ENCODE data around the gene FICD. TPM values are rescaled to one million over a fixed set of nuclear protein-coding genes. Genes with fewer than 3 reads are reported as not detected.
"Not testable (repeated sequence)": the region's sequence is repeated elsewhere in the genome, so short reads cannot be mapped to it uniquely, and the experiment has no call there.

FICD gene
- total and polyA plus RNA-seq, 2 donors: 2.1 to 3.7 TPM

- H3K9me3 ChIP-seq (ENCODE audit: control insufficient read depth in 2 of 2, insufficient read depth in 1 of 2, low read length in 1 of 2): no peaks in the 10 kb centered on the region
- H3K27ac ChIP-seq (ENCODE audit: low read depth in 1 of 2, low read length in 1 of 2): no peak overlapping the region
- H3K4me3 ChIP-seq (ENCODE audit: low read length in 2 of 2): no peak overlapping the region
- H3K4me1 ChIP-seq (ENCODE audit: control insufficient read depth in 2 of 2, insufficient read depth in 2 of 2, low read length in 2 of 2): no peaks in the 10 kb centered on the region
- WGBS: 97% methylated on average over 9 of the region's 9 CpGs
- no peak for DNase-seq (ENCODE audit: low read depth in 6 of 9, low spot score in 9 of 9)
- H3K36me3 ChIP-seq (ENCODE audit: control insufficient read depth in 2 of 2, insufficient read depth in 2 of 2, low read length in 1 of 2): peaks cover 45 to 50% of the 10 kb centered on the region in 2 donors
- no peaks in the 10 kb centered on the region for H3K27me3 ChIP-seq (ENCODE audit: control insufficient read depth in 2 of 2, insufficient read depth in 1 of 2, low read length in 1 of 2)
These were observed 32.6 kb downstream of the FICD start for GRCh38 chr12:108547686-108548085.

DNA sequence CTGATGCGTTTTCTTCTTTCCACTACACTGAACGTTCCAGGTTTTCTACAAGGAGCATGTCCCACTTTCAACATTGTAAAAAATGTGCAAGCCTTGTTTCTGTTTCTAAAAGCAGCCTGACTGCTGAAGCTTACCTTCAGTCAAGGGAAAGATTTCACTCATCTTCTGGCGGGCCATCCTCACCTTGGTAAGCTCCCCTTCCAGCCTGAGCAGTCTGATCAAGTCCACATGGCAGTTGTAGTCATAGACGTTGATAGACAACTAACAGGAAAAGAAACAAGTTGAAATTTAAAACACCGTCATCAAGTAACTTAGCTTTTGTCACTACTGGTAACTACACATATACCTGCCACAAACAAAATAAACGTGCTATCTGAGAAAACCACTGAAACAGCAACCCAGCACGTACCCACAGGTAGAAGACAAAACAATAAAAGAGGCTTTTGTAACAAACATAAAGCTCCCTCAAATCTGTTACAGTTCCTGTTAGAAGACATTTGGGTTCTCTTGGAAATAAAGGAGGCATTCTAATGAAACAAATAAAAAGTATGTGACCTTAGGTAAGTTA lies 34.0 kb downstream of the FICD start:
- Histone ChIP-seq H3K27ac (ENCODE audit: low read depth in 1 of 2, low read length in 1 of 2) (no peak overlapping the region), H3K36me3 (ENCODE audit: control insufficient read depth in 2 of 2, insufficient read depth in 2 of 2, low read length in 1 of 2) (peaks cover 31 to 43% of the 10 kb centered on the region in 2 donors), H3K27me3 (ENCODE audit: control insufficient read depth in 2 of 2, insufficient read depth in 1 of 2, low read length in 1 of 2) (no peaks in the 10 kb centered on the region), H3K9me3 (ENCODE audit: control insufficient read depth in 2 of 2, insufficient read depth in 1 of 2, low read length in 1 of 2) (no peaks in the 10 kb centered on the region), H3K4me3 (ENCODE audit: low read length in 2 of 2) (no peak overlapping the region), H3K4me1 (ENCODE audit: control insufficient read depth in 2 of 2, insufficient read depth in 2 of 2, low read length in 2 of 2) (no peaks in the 10 kb centered on the region)
- 81% methylated on average over 7 of the region's 7 CpGs for WGBS
- no peak for DNase-seq (ENCODE audit: low read depth in 6 of 9, low spot score in 9 of 9)

- Histone ChIP-seq H3K27me3 (ENCODE audit: control insufficient read depth in 2 of 2, insufficient read depth in 1 of 2, low read length in 1 of 2) (no peaks in the 10 kb centered on the region), H3K27ac (ENCODE audit: low read depth in 1 of 2, low read length in 1 of 2) (no peak overlapping the region), H3K4me1 (ENCODE audit: control insufficient read depth in 2 of 2, insufficient read depth in 2 of 2, low read length in 2 of 2) (no peaks in the 10 kb centered on the region), H3K4me3 (ENCODE audit: low read length in 2 of 2) (no peak overlapping the region), H3K36me3 (ENCODE audit: control insufficient read depth in 2 of 2, insufficient read depth in 2 of 2, low read length in 1 of 2) (peaks cover 23 to 32% of the 10 kb centered on the region in 2 donors), H3K9me3 (ENCODE audit: control insufficient read depth in 2 of 2, insufficient read depth in 1 of 2, low read length in 1 of 2) (no peaks in the 10 kb centered on the region)
- WGBS: 62% methylated on average over 5 of the region's 5 CpGs
- no peak for DNase-seq (ENCODE audit: low read depth in 6 of 9, low spot score in 9 of 9)
These were observed 36.5 kb downstream of the FICD start for GRCh38 chr12:108551535-108551934.

GRCh38 chr12:108553799-108554198 lies 38.7 kb downstream of the FICD start:
- no peaks in the 10 kb centered on the region for H3K9me3 ChIP-seq (ENCODE audit: control insufficient read depth in 2 of 2, insufficient read depth in 1 of 2, low read length in 1 of 2)
- peaks cover 4 to 5% of the 10 kb centered on the region in 2 donors for H3K4me1 ChIP-seq (ENCODE audit: control insufficient read depth in 2 of 2, insufficient read depth in 2 of 2, low read length in 2 of 2)
- H3K4me3 ChIP-seq (ENCODE audit: low read length in 2 of 2): no peak overlapping the region
- WGBS: 99% methylated on average over 5 of the region's 5 CpGs
- H3K36me3 ChIP-seq (ENCODE audit: control insufficient read depth in 2 of 2, insufficient read depth in 2 of 2, low read length in 1 of 2): peaks cover 20 to 30% of the 10 kb centered on the region in 2 donors
- H3K27me3 ChIP-seq (ENCODE audit: control insufficient read depth in 2 of 2, insufficient read depth in 1 of 2, low read length in 1 of 2): no peaks in the 10 kb centered on the region
- DNase-seq (ENCODE audit: low read depth in 6 of 9, low spot score in 9 of 9): no peak
- no peak overlapping the region for H3K27ac ChIP-seq (ENCODE audit: low read depth in 1 of 2, low read length in 1 of 2)

DNA sequence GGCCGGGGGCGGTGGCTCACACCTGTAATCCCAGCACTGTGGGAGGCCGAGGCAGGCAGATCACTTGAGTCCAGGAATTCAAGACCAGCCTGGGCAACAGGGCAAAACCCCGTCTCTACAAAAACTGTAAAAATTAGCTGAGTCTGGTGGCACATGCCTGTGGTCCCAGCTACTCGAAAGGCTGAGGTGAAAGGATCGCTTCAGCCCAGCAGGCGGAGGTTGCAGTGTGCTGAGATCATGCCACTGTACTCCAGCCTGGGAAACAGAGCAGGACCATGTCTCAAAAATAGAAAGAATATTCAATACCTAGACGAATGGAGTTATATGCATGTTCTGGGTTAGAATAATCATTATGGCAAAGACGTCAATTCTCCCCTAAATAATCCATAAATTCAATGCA lies 40.3 kb downstream of the FICD start:
- not testable (repeated sequence) for H3K27me3 ChIP-seq (ENCODE audit: control insufficient read depth in 2 of 2, insufficient read depth in 1 of 2, low read length in 1 of 2); H3K4me3 ChIP-seq (ENCODE audit: low read length in 2 of 2); H3K27ac ChIP-seq (ENCODE audit: low read depth in 1 of 2, low read length in 1 of 2); H3K9me3 ChIP-seq (ENCODE audit: control insufficient read depth in 2 of 2, insufficient read depth in 1 of 2, low read length in 1 of 2); DNase-seq (ENCODE audit: low read depth in 6 of 9, low spot score in 9 of 9)
- Histone ChIP-seq H3K36me3 (ENCODE audit: control insufficient read depth in 2 of 2, insufficient read depth in 2 of 2, low read length in 1 of 2) (peaks cover 17 to 27% of the 10 kb centered on the region in 2 donors), H3K4me1 (ENCODE audit: control insufficient read depth in 2 of 2, insufficient read depth in 2 of 2, low read length in 2 of 2) (peaks cover 12 to 18% of the 10 kb centered on the region in 2 donors)
- 97% methylated on average over 9 of the region's 9 CpGs for WGBS

- H3K27ac ChIP-seq (ENCODE audit: low read depth in 1 of 2, low read length in 1 of 2): no peak overlapping the region
- no peak overlapping the region for H3K4me3 ChIP-seq (ENCODE audit: low read length in 2 of 2)
- no peak for DNase-seq (ENCODE audit: low read depth in 6 of 9, low spot score in 9 of 9)
- H3K4me1 ChIP-seq (ENCODE audit: control insufficient read depth in 2 of 2, insufficient read depth in 2 of 2, low read length in 2 of 2): peaks cover 18 to 30% of the 10 kb centered on the region in 2 donors
- 95% methylated on average over 14 of the region's 14 CpGs for WGBS
- no peaks in the 10 kb centered on the region for H3K27me3 ChIP-seq (ENCODE audit: control insufficient read depth in 2 of 2, insufficient read depth in 1 of 2, low read length in 1 of 2)
- no peaks in the 10 kb centered on the region for H3K9me3 ChIP-seq (ENCODE audit: control insufficient read depth in 2 of 2, insufficient read depth in 1 of 2, low read length in 1 of 2)
- H3K36me3 ChIP-seq (ENCODE audit: control insufficient read depth in 2 of 2, insufficient read depth in 2 of 2, low read length in 1 of 2): peaks cover 17 to 30% of the 10 kb centered on the region in 2 donors
These were observed 44.1 kb downstream of the FICD start for GRCh38 chr12:108559007-108559655.

- Histone ChIP-seq H3K4me1 (ENCODE audit: control insufficient read depth in 2 of 2, insufficient read depth in 2 of 2, low read length in 2 of 2) (peaks cover 18 to 34% of the 10 kb centered on the region in 2 donors), H3K27me3 (ENCODE audit: control insufficient read depth in 2 of 2, insufficient read depth in 1 of 2, low read length in 1 of 2) (no peaks in the 10 kb centered on the region), H3K27ac (ENCODE audit: low read depth in 1 of 2, low read length in 1 of 2) (no peak overlapping the region), H3K4me3 (ENCODE audit: low read length in 2 of 2) (peak overlapping the region; percentile 57 to 84), H3K9me3 (ENCODE audit: control insufficient read depth in 2 of 2, insufficient read depth in 1 of 2, low read length in 1 of 2) (no peaks in the 10 kb centered on the region), H3K36me3 (ENCODE audit: control insufficient read depth in 2 of 2, insufficient read depth in 2 of 2, low read length in 1 of 2) (peaks cover 23 to 35% of the 10 kb centered on the region in 2 donors)
- WGBS: 74% methylated on average over 3 of the region's 3 CpGs
- DNase-seq (ENCODE audit: low read depth in 6 of 9, low spot score in 9 of 9): no peak
These were observed 44.7 kb downstream of the FICD start for GRCh38 chr12:108559748-108560147.

DNA sequence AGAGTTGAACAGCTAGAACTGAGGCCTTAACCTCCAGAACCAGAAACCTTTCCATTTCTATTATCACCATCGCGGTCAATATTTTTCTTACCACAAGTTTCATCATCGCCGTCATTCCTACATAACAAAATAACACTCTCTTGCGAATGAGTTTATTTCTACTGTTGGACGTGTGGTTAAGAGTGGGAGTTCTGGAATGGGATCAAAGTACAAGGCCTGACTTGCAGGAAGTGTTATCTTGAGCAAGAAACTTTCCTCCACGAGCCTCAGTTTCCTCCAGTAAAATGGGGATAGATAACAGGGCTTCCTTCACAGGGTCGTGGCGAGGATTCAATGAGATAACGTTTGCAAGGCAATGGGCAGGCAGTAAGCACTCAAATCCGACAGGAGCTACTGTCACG lies 45.2 kb downstream of the FICD start:
- Histone ChIP-seq H3K27ac (ENCODE audit: low read depth in 1 of 2, low read length in 1 of 2) (peak overlapping the region in 1 of 2 donors; percentile 82), H3K36me3 (ENCODE audit: control insufficient read depth in 2 of 2, insufficient read depth in 2 of 2, low read length in 1 of 2) (peaks cover 25 to 41% of the 10 kb centered on the region in 2 donors), H3K9me3 (ENCODE audit: control insufficient read depth in 2 of 2, insufficient read depth in 1 of 2, low read length in 1 of 2) (no peaks in the 10 kb centered on the region), H3K27me3 (ENCODE audit: control insufficient read depth in 2 of 2, insufficient read depth in 1 of 2, low read length in 1 of 2) (no peaks in the 10 kb centered on the region), H3K4me3 (ENCODE audit: low read length in 2 of 2) (peak overlapping the region; percentile 57 to 84), H3K4me1 (ENCODE audit: control insufficient read depth in 2 of 2, insufficient read depth in 2 of 2, low read length in 2 of 2) (peaks cover 23 to 39% of the 10 kb centered on the region in 2 donors)
- no peak for DNase-seq (ENCODE audit: low read depth in 6 of 9, low spot score in 9 of 9)
- 1% methylated on average over 12 of the region's 12 CpGs for WGBS
